GM23248 (cell line): ENCODE results near the gene NOS1AP. TPM values are rescaled to one million over a fixed set of nuclear protein-coding genes. Genes with fewer than 3 reads are reported as not detected.

ENCODE experiments used
- DNase-seq: peaks from one replicate; pipeline ENCODE4 v3.0.0-alpha.2; 2015
- H2AFZ ChIP-seq: fragments of 200-600 bp; sonication (generic); 2 replicates; pipeline ENCODE4 v1.6.1; 2016; ENCODE audit warnings: antibody characterized with exemption
- H3F3A ChIP-seq: fragments of 200-600 bp; sonication (generic); 2 replicates; pipeline ENCODE4 v1.6.1; 2016; ENCODE audit warnings: mild to moderate bottlenecking, antibody characterized with exemption, mixed run types; ENCODE audit not compliant: insufficient read depth
- H3K27ac ChIP-seq: fragments of 200-600 bp; sonication (generic); 2 replicates; pipeline ENCODE4 v1.5.1; 2016; ENCODE audit warnings: mild to moderate bottlenecking
- H3K27me3 ChIP-seq: fragments of 200-600 bp; sonication (generic); replicated peaks from 2 replicates; pipeline ENCODE4 v1.6.1; 2016; ENCODE audit warnings: mild to moderate bottlenecking; ENCODE audit not compliant: insufficient read depth
- H3K36me3 ChIP-seq: fragments of 200-600 bp; sonication (generic); 2 replicates; pipeline ENCODE4 v1.6.1; 2016; ENCODE audit warnings: low read depth, mild to moderate bottlenecking
- H3K4me1 ChIP-seq: fragments of 200-600 bp; sonication (generic); 2 replicates; pipeline ENCODE4 v1.6.1; 2016; ENCODE audit warnings: mild to moderate bottlenecking; ENCODE audit not compliant: insufficient read depth
- H3K4me2 ChIP-seq: fragments of 200-600 bp; sonication (generic); one replicate; pipeline ENCODE4 v1.6.1; 2016; ENCODE audit warnings: mild to moderate bottlenecking; ENCODE audit not compliant: unreplicated experiment
- H3K4me3 ChIP-seq: fragments of 200-600 bp; sonication (generic); 2 replicates; pipeline ENCODE4 v1.5.1; 2016; ENCODE audit warnings: mild to moderate bottlenecking
- H3K79me2 ChIP-seq: fragments of 200-600 bp; sonication (generic); 2 replicates; pipeline ENCODE4 v1.6.1; 2016; ENCODE audit warnings: mild to moderate bottlenecking; ENCODE audit not compliant: insufficient read depth
- H3K9ac ChIP-seq: fragments of 200-600 bp; sonication (generic); 2 replicates; pipeline ENCODE4 v1.6.1; 2016; ENCODE audit warnings: mild to moderate bottlenecking
- H3K9me2 ChIP-seq: fragments of 200-600 bp; sonication (generic); 2 replicates; pipeline ENCODE4 v1.6.1; 2016; ENCODE audit warnings: mixed run types, mild to moderate bottlenecking, moderate library complexity; ENCODE audit not compliant: insufficient read depth
- H3K9me3 ChIP-seq: fragments of 200-600 bp; sonication (generic); one replicate; pipeline ENCODE4 v1.6.1; 2017; ENCODE audit warnings: low read depth
- H4K20me1 ChIP-seq: fragments of 200-600 bp; sonication (generic); 2 replicates; pipeline ENCODE4 v1.6.0; 2016; ENCODE audit not compliant: insufficient read depth
- EZH2 ChIP-seq: fragments of 200-600 bp; sonication (generic); IDR thresholded peaks from 2 replicates; pipeline ENCODE4 v1.6.1; 2018; ENCODE audit warnings: antibody characterized with exemption, mild to moderate bottlenecking; ENCODE audit not compliant: insufficient read depth, poor library complexity, severe bottlenecking
- EZH2phosphoT487 ChIP-seq: fragments of 200-600 bp; sonication (generic); IDR thresholded peaks from 2 replicates; pipeline ENCODE4 v1.6.1; 2018; ENCODE audit warnings: antibody characterized with exemption, moderate library complexity, mild to moderate bottlenecking, low read depth; ENCODE audit not compliant: insufficient read depth
- WGBS, 2 experiments: methylation state at CpG; one replicate each; pipeline ENCODE4 v1.1.6; 2015 to 2017; ENCODE audit warnings: low lambda C conversion rate in 2 of 2, low coverage in 1 of 2; ENCODE audit errors: missing lambda C conversion rate in 2 of 2; 5-methylcytosine and 5-hydroxymethylcytosine counted together
- in situ Hi-C: fragments of 300-500 bp; cut with MboI; formaldehyde crosslinking; loops from 2 replicates; pipeline ENCODE4 v1.15.0; 2020
- polyA plus RNA-seq: library from polyadenylated mRNA; unstranded; fragments of >200 nt; fragmentation: Nextera tagmentation; extraction: Ambion mirVana; gene quantifications from 2 replicates; pipeline ENCODE4 v1.2.1, GENCODE V29; 2016
- total RNA-seq: library from RNA; depleted of rRNA; stranded (reverse); fragments of >200 nt; shearing (Covaris generic); gene quantifications from 2 replicates; pipeline ENCODE4 v1.2.3, GENCODE V29; 2014; rRNA removed

NOS1AP gene
- total RNA-seq = not detected in 2 replicates
- 0.18 TPM in 1 of 2 replicates, not detected in the other for polyA plus RNA-seq

GRCh38 chr1:162069334-162070093, at the start of gene NOS1AP:
Gene NOS1AP (plus strand): TSS chr1:162069691. CDS start chr1:162070178, 487 bp downstream.
- H3F3A ChIP-seq = no peaks in the 10 kb centered on the region
- in situ Hi-C loops = no loop called here
- H3K9me3 ChIP-seq = no peaks in the 10 kb centered on the region
- no peak for TF ChIP-seq EZH2
- TF ChIP-seq EZH2phosphoT487 = no peak
- WGBS, 2 experiments = 1 to 2% methylated on average over 15 to 93 of the region's 95 CpGs
- peak within 1 kb of the TSS; percentile 87 for H2AFZ ChIP-seq
- no peaks in the 10 kb centered on the region for H4K20me1 ChIP-seq
- H3K4me1 ChIP-seq = no peaks in the 10 kb centered on the region
- no peaks in the 10 kb centered on the region for H3K9me2 ChIP-seq
- H3K27ac ChIP-seq = no peak within 1 kb of the TSS
- peak within 1 kb of the TSS; percentile 84 for H3K4me2 ChIP-seq
- no peaks in the 10 kb centered on the region for H3K36me3 ChIP-seq
- peak within 1 kb of the TSS; percentile 83 for H3K4me3 ChIP-seq
- no peaks in the 10 kb centered on the region for H3K79me2 ChIP-seq
- H3K27me3 ChIP-seq = peaks cover 31% of the 10 kb centered on the region
- peak; percentile 86 for DNase-seq
- peak within 1 kb of the TSS; percentile 38 for H3K9ac ChIP-seq

- no peaks in the 10 kb centered on the region for H3K9me3 ChIP-seq
- no peak overlapping the region for H3K27ac ChIP-seq
- H3K4me2 ChIP-seq = no peak overlapping the region
- no peaks in the 10 kb centered on the region for H3K36me3 ChIP-seq
- H4K20me1 ChIP-seq = no peaks in the 10 kb centered on the region
- TF ChIP-seq EZH2phosphoT487 (no peak), EZH2 (no peak)
- peaks cover 11% of the 10 kb centered on the region; the same call in 1 of the 2 replicates for H3K4me1 ChIP-seq
- no peaks in the 10 kb centered on the region for H3K9me2 ChIP-seq
- H3K9ac ChIP-seq = no peak overlapping the region
- peaks cover 5% of the 10 kb centered on the region; the same call in 1 of the 2 replicates for H3K27me3 ChIP-seq
- in situ Hi-C loops = loop anchor here (10.0 kb wide), 1 partner anchor 225 kb away; no protein-coding TSS in a partner anchor
- H3K79me2 ChIP-seq = no peaks in the 10 kb centered on the region
- WGBS, 2 experiments = 73 to 80% methylated on average over 2 of the region's 2 CpGs
- no peak for DNase-seq
- no peak overlapping the region for H2AFZ ChIP-seq
- no peak overlapping the region for H3K4me3 ChIP-seq
- 0 out of 2 replicates have a peak, but pooled peaks cover 9% of the 10 kb centered on the region for H3F3A ChIP-seq
Observed at GRCh38 chr1:162020150-162020549, 49.3 kb upstream of the NOS1AP start.

- Histone ChIP-seq H3K4me1 (peaks cover 11% of the 10 kb centered on the region; the same call in 1 of the 2 replicates), H3K27ac (no peak overlapping the region), H4K20me1 (no peaks in the 10 kb centered on the region), H2AFZ (no peak overlapping the region), H3K4me2 (no peak overlapping the region), H3K4me3 (no peak overlapping the region), H3K9ac (no peak overlapping the region), H3K27me3 (peaks cover 5% of the 10 kb centered on the region; the same call in 1 of the 2 replicates), H3K79me2 (no peaks in the 10 kb centered on the region), H3K9me3 (no peaks in the 10 kb centered on the region), H3K9me2 (no peaks in the 10 kb centered on the region), H3K36me3 (no peaks in the 10 kb centered on the region), H3F3A (0 out of 2 replicates have a peak, but pooled peaks cover 9% of the 10 kb centered on the region)
- TF ChIP-seq EZH2phosphoT487 (no peak), EZH2 (no peak)
- no peak for DNase-seq
- 56 to 70% methylated on average over 4 of the region's 4 CpGs for WGBS, 2 experiments
- in situ Hi-C loops = loop anchor here (10.0 kb wide), 1 partner anchor 226 kb away; no protein-coding TSS in a partner anchor
Observed at GRCh38 chr1:162021124-162021523, 48.4 kb upstream of the NOS1AP start.

- no peaks in the 10 kb centered on the region for H3K36me3 ChIP-seq
- H2AFZ ChIP-seq = peak overlapping the region; percentile 87
- H3K9ac ChIP-seq = no peak overlapping the region
- H3K9me2 ChIP-seq = no peaks in the 10 kb centered on the region
- H3K4me2 ChIP-seq = peak overlapping the region; percentile 95
- in situ Hi-C loops = loop anchor here (10.0 kb wide), 1 partner anchor 228 kb away; no protein-coding TSS in a partner anchor
- peak overlapping the region; percentile 81 for H3K4me3 ChIP-seq
- TF ChIP-seq EZH2phosphoT487 (no peak), EZH2 (no peak)
- 32% methylated on average over 9 of the region's 9 CpGs for WGBS, 2 experiments
- peaks cover 11% of the 10 kb centered on the region; the same call in 1 of the 2 replicates for H3K4me1 ChIP-seq
- H3K27me3 ChIP-seq = peaks cover 5% of the 10 kb centered on the region; the same call in 1 of the 2 replicates
- 0 out of 2 replicates have a peak, but pooled peaks cover 9% of the 10 kb centered on the region for H3F3A ChIP-seq
- H3K79me2 ChIP-seq = no peaks in the 10 kb centered on the region
- H4K20me1 ChIP-seq = no peaks in the 10 kb centered on the region
- H3K27ac ChIP-seq = no peak overlapping the region
- no peak for DNase-seq
- H3K9me3 ChIP-seq = no peaks in the 10 kb centered on the region
Observed at GRCh38 chr1:162022626-162023025, 46.9 kb upstream of the NOS1AP start.
